ENCODE data around the gene ATG2A. TPM values are rescaled to one million over a fixed set of nuclear protein-coding genes. Genes with fewer than 3 reads are reported as not detected.
A peak's percentile ranks its signal among the peaks of the same experiment; 100 is the strongest.

ATG2A gene
- total and polyA plus RNA-seq, 2 donors from 2014 or later, result 16.8 to 26.9 TPM

GRCh38 chr11:64898541-64898940 is 18.5 kb downstream of the ATG2A start:
- H3K4me3 ChIP-seq (ENCODE audit: low read length in 3 of 3), result no peak overlapping the region
- H3K4me1 ChIP-seq (ENCODE audit: control insufficient read depth in 2 of 3, insufficient read depth in 2 of 3, low read depth in 1 of 3, low read length in 3 of 3), result peaks cover 0 to 7% (median 3%) of the 10 kb centered on the region in 3 donors
- intact Hi-C loops (cut with DNase I), result no loop called here
- no peak overlapping the region for H3K9ac ChIP-seq (ENCODE audit: low read length in 3 of 3)
- DNase-seq, result no peak
- no peak for FAIRE-seq
- H3K27me3 ChIP-seq (ENCODE audit: control insufficient read depth, insufficient read depth, low read length), result no peaks in the 10 kb centered on the region
- no peaks in the 10 kb centered on the region for H3K9me3 ChIP-seq (ENCODE audit: control insufficient read depth in 2 of 3, insufficient read depth in 1 of 3, low read length in 3 of 3)
- peaks cover 0 to 13% (median 7%) of the 10 kb centered on the region in 3 donors for H3K36me3 ChIP-seq (ENCODE audit: control insufficient read depth in 2 of 3, insufficient read depth in 3 of 3, low read length in 3 of 3)
- no peak for TF ChIP-seq CTCF (IDR thresholded peaks at IDR 0.05; ENCODE audit: borderline replicate concordance, extremely low read depth, insufficient read depth)
- no peak overlapping the region for H3K27ac ChIP-seq (ENCODE audit: low read depth in 2 of 2, low read length in 2 of 2)

- no peak for FAIRE-seq
- H3K9me3 ChIP-seq (ENCODE audit: control insufficient read depth in 2 of 3, insufficient read depth in 1 of 3, low read length in 3 of 3), result no peaks in the 10 kb centered on the region
- peaks cover 0 to 10% (median 3%) of the 10 kb centered on the region in 3 donors for H3K4me1 ChIP-seq (ENCODE audit: control insufficient read depth in 2 of 3, insufficient read depth in 2 of 3, low read depth in 1 of 3, low read length in 3 of 3)
- DNase-seq, result no peak
- intact Hi-C loops (cut with DNase I), result no loop called here
- peaks cover 0 to 12% (median 7%) of the 10 kb centered on the region in 3 donors for H3K36me3 ChIP-seq (ENCODE audit: control insufficient read depth in 2 of 3, insufficient read depth in 3 of 3, low read length in 3 of 3)
- no peak for TF ChIP-seq CTCF (IDR thresholded peaks at IDR 0.05; ENCODE audit: borderline replicate concordance, extremely low read depth, insufficient read depth)
- no peak overlapping the region for H3K4me3 ChIP-seq (ENCODE audit: low read length in 3 of 3)
- H3K27ac ChIP-seq (ENCODE audit: low read depth in 2 of 2, low read length in 2 of 2), result no peak overlapping the region
- H3K9ac ChIP-seq (ENCODE audit: low read length in 3 of 3), result no peak overlapping the region
- no peaks in the 10 kb centered on the region for H3K27me3 ChIP-seq (ENCODE audit: control insufficient read depth, insufficient read depth, low read length)
Measured at GRCh38 chr11:64898076-64898445, 18.9 kb downstream of the ATG2A start.

- FAIRE-seq (no peak), DNase-seq (peak in 1 of 5 donors; percentile 65)
- Histone ChIP-seq H3K27ac (ENCODE audit: low read depth in 2 of 2, low read length in 2 of 2) (no peak overlapping the region), H3K4me1 (ENCODE audit: control insufficient read depth in 2 of 3, insufficient read depth in 2 of 3, low read depth in 1 of 3, low read length in 3 of 3) (peaks cover 0 to 12% (median 3%) of the 10 kb centered on the region in 3 donors), H3K9ac (ENCODE audit: low read length in 3 of 3) (no peak overlapping the region), H3K9me3 (ENCODE audit: control insufficient read depth in 2 of 3, insufficient read depth in 1 of 3, low read length in 3 of 3) (no peaks in the 10 kb centered on the region), H3K27me3 (ENCODE audit: control insufficient read depth, insufficient read depth, low read length) (no peaks in the 10 kb centered on the region), H3K36me3 (ENCODE audit: control insufficient read depth in 2 of 3, insufficient read depth in 3 of 3, low read length in 3 of 3) (peaks cover 0 to 9% (median 5%) of the 10 kb centered on the region in 3 donors), H3K4me3 (ENCODE audit: low read length in 3 of 3) (no peak overlapping the region)
- TF ChIP-seq CTCF (IDR thresholded peaks at IDR 0.05; ENCODE audit: borderline replicate concordance, extremely low read depth, insufficient read depth), result no peak
- intact Hi-C loops (cut with DNase I), result no loop called here
Measured at GRCh38 chr11:64897381-64898075, 19.5 kb downstream of the ATG2A start.
